ENCODE data around the gene ICE2.

The ICE2 gene

DNA sequence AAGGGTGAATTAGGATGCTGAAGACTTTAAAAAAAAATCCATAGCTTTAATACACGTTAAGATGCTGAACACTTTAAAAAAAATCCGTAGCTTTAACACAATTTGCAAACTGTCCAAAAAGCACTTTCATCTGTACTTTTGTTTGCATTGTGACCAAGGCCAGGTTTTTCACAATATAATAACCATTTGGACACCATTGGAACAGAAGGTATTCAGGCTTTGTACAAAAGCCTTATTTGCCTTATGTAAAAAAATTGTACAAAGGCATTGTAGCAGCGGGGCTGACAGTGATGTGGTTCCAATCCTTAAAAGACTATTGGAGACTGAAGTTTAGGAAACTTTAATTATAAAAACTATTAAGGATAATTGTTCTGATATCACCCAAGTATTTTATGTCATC lies 15.2 kb upstream of the ICE2 start:
- no peak for DNase-seq (ENCODE audit: low read depth in 1 of 2, low spot score in 1 of 2)

DNA sequence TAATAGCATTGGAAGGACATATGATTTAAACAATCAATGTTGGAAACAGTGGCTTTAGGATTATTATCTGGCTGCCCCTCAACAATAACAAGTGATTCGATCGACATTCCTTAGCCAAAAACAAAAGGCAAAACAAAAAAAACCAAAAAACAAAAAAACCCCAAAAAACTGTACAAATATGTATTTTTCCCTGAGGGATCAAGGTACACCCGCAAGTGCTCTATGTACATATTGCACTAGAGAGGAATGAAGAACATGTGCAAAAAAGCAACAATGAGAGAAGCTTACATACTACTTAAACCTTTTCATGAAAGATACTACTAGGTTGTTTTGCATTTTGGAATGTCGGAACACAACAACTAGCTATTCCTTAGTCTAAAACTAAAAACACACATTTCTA lies 14.2 kb upstream of the ICE2 start:
- no peak for DNase-seq (ENCODE audit: low read depth in 1 of 2, low spot score in 1 of 2)

DNA sequence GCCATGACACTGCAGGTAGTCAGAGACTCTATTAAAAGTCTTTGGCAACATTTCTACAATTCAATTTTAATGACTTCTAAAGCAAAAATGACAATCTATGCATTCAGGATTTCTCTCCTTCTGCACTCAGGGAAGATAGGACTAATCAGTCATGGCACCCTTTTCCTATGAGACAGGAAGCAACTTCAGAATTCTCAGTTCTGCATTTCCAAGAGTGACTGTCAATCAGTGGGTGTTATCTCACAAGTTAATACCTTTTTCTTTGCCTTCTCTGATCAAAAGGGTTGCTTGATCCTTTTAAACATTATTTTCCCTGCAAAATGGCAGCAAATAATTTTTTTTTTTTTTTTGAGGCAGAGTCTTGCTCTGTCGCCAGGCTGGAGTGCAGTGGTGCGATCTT lies 7.8 kb upstream of the ICE2 start:
- no peak for DNase-seq (ENCODE audit: low read depth in 1 of 2, low spot score in 1 of 2)

DNA sequence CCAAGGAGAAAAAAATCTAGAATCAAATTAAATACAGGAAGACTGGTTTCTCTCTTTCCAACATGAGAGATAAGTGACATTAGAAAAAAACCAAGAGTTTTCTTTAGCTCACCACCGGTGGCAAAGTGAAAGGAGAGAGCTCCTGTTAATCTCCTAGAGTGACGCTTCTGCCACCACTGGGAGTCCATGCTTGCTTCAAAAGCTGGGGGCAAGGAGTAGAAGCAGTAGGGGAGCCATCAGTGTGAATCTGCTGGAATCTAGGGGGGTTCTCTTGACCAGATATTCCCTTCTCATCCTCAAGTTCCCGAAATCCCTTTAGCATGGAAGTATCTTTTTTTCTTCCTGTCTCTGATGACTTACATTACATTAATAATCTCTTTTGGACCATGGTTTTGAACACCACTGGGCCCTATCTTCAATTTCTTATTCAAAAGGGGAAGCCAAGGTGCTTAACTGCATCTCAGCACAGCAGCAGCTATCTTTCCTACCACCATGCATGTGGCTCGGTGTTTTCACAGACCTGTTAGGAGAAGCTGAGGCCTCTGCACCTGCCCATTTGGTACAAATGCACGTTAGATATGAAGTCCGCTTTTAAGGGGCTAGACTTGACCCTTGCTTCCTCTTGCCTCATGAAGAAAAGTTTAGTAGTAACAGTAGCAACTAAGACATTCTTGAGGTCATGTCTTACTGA lies 6.6 kb upstream of the ICE2 start:
- no peak for DNase-seq (ENCODE audit: low read depth in 1 of 2, low spot score in 1 of 2)

- DNase-seq (ENCODE audit: low read depth in 1 of 2, low spot score in 1 of 2) = no peak
Observed at GRCh38 chr15:60483042-60483441, 4.1 kb upstream of the ICE2 start.

- no peak for DNase-seq (ENCODE audit: low read depth in 1 of 2, low spot score in 1 of 2)
Observed at GRCh38 chr15:60480888-60481287, 1.9 kb upstream of the ICE2 start.

DNA sequence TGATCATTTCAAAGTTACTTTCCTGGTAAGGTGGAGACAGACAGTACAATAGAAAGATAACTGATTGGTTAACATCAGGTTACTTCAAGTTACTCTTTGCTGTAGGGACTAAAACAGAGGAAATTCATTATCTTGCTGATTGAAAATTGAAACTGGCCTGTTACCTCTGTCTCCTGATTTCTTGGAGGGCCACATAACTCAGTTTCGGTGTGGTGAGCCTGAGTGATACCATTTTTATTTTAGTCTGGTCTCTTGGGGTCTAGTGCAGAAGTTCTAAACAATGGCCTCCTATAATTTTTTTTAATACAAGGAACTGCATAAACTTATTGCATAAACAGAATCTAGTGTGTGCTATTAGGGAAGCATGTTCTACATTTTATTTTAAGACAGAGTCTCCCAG lies 1.2 kb upstream of the ICE2 start:
- DNase-seq (ENCODE audit: low read depth in 1 of 2, low spot score in 1 of 2) = no peak

DNA sequence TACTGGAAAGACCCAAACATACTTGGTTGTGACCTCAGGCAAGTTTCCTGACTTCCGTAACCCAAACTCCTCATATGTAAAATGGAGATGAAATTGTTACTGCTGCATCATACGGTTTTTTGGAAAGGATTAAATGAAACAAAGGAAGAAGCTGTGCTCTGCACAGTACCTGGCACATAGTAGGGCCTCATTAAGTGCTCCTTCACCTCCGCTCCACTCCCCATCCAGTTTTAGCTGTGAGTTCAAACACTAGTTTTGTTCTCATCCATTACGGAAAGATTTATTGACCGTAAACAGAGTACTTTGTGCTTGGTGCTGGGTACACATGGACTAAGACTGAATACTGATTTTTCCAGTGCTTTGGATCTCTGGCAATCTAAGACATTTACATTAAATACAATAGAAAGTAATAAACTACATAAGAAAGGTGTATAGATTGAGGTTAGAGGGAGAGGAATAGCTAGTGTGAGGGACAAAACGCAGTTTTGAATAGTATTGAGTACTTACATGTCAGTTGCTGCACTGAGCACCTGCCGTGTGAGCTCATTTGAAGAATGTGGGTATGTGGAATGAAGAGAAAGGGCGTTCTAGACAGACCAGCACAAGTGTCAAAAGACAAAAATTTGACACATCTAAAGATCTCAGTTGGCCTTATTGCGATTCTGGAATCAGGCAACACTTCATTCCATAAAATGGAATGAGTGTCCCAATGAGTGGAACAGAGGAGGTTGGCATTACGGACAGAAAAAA lies 594 bp upstream of the ICE2 start:
- DNase-seq (ENCODE audit: low read depth in 1 of 2, low spot score in 1 of 2) = no peak

DNA sequence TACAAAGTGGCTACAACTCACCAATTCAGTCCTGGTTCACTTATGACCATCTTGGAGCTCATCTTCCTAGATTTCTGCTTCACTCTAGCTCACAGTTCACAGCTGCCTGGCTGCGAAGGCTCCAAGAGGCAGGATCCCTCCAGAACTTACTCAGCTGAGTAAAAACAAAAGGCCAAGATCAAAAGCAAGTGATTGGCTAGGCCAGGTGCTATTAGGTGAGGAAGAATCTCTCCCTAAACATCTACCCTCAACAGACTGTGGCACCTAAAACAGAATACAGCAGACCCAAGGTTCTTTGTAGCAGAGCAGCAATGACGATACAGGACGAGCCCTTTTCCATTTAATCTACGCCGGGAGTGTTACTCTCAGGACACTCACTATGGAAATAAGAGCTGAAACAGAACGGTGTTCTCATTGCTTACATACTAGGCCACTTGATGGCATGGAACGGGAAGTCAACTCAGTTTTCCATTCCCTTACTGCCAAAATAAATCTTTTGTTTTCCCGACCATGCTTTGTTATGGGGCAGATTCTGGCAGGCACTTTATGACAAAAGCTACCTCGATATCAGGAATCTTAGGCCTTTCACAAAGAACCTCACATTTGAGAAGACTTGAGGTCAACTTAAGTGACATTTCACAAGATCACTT lies 901 bp downstream of the ICE2 start:
- DNase-seq (ENCODE audit: low read depth in 1 of 2, low spot score in 1 of 2) = no peak

GRCh38 chr15:60477164-60477563 lies 1.8 kb downstream of the ICE2 start:
- DNase-seq (ENCODE audit: low read depth in 1 of 2, low spot score in 1 of 2) = no peak

- no peak for DNase-seq (ENCODE audit: low read depth in 1 of 2, low spot score in 1 of 2)
Observed at GRCh38 chr15:60476713-60477112, 2.2 kb downstream of the ICE2 start.

GRCh38 chr15:60473135-60473534 lies 5.8 kb downstream of the ICE2 start:
- no peak for DNase-seq (ENCODE audit: low read depth in 1 of 2, low spot score in 1 of 2)

DNA sequence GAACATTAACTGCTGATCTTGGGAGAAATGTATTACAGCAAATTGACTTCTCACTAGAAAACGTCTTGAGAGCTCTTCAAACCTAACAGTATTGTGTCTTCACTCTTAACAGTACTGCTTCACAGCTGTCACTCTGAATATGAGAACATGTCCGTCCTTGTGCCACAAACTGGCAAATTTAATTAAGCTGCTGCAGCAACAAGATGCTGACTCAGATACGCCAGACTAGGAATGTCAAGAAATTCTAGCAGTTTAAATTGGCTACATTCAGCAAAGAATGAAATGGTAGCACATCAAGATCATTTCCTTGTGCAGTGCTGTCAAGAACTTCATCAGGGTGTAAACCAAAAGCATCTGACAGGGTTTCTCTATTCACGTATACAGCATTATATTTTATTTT lies 7.6 kb downstream of the ICE2 start:
- DNase-seq (ENCODE audit: low read depth in 1 of 2, low spot score in 1 of 2) = no peak

DNA sequence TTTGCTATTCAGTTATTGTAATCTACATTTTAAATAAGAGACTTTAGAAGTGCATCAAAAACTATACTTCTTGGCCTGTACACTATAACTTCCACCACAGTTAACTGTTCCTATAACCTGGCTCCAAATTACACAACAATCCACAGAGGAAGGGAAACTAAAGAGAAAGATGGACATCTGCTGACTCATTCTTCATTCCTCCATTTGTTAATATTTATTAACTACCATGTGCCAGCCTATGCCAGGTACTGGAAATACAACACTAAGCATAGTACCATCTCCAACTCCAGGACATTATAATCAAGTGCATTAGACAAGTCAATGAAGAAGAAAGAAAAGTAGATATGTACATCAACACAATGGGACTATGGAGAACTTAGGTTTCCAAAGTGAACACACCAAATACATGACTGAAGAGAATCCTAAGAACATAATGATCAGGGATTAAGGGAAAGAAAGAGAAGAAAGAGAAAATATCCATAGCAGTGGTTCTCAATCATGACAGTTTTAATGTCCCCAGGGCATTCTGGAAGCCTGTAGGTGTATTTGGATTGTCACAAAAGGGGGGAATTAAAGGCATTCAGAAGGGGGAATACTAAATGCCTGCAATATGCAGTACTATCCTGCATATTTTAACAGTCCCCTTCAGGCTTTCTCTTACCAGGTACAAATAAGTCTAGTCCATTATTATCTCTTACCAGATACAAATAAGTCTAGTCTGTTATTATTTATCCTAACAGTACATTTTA lies 8.9 kb downstream of the ICE2 start:
- no peak for DNase-seq (ENCODE audit: low read depth in 1 of 2, low spot score in 1 of 2)

GRCh38 chr15:60464836-60465630 lies 13.9 kb downstream of the ICE2 start:
- no peak for DNase-seq (ENCODE audit: low read depth in 1 of 2, low spot score in 1 of 2)

DNA sequence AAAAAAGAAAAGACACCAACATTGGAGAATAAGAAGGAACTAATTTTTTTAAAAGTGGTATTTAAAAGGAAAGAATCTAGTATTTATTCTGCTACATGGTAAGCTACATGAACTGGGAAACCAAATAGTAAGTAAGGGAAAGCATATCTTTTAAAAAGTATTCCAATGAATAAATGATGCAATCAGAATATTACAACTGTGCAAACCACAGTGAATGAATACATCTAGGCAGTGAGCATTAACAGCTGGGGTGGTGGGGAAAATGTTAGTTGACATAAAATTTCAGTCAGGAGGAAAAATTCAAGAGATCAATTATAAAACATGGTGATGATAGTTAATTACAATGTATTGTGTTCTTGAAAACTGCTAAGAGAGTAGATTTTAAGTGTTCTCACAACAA lies 16.9 kb downstream of the ICE2 start:
- DNase-seq (ENCODE audit: low read depth in 1 of 2, low spot score in 1 of 2) = no peak

- no peak for DNase-seq (ENCODE audit: low read depth in 1 of 2, low spot score in 1 of 2)
Observed at GRCh38 chr15:60460931-60461330, 18.0 kb downstream of the ICE2 start.

GRCh38 chr15:60458721-60459120 lies 20.2 kb downstream of the ICE2 start:
- no peak for DNase-seq (ENCODE audit: low read depth in 1 of 2, low spot score in 1 of 2)

- no peak for DNase-seq (ENCODE audit: low read depth in 1 of 2, low spot score in 1 of 2)
Observed at GRCh38 chr15:60457985-60458384, 21.0 kb downstream of the ICE2 start.

GRCh38 chr15:60454824-60455223 lies 24.1 kb downstream of the ICE2 start:
- DNase-seq (ENCODE audit: low read depth in 1 of 2, low spot score in 1 of 2) = no peak

Measured in activated CD4-positive, alpha-beta T cell treated with anti-CD3 and anti-CD28 coated beads, Interleukin-2, amount 50 U/mL, for 24 hours (primary cell).